NCI-H82 (cell line): ENCODE results near the gene EFNB1.

Source experiments
- DNase-seq: peaks from one replicate; lab custom pipeline; 2025; lab: John Stamatoyannopoulos, UW

Gene EFNB1

DNA sequence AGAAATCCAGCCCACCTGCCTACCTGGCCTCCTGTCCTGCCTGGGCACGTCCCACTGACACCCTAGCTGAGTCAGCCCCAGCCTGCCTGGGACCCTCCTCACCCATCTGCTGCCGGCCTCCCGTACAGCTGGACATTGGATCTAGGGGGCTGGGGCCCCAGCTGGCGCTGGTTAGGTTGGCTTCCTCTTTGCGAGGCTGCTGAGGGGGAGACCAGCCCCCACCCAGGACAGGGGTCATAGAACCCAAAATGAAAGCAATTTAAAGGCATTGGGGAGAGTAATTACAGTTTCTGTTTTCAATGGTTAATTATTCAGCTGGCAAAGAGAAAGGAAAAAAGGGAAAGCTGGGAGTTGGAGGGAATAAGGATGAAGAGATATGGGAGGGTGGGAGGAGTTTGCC, 15.8 kb downstream of the EFNB1 start:
- DNase-seq, result no peak

DNA sequence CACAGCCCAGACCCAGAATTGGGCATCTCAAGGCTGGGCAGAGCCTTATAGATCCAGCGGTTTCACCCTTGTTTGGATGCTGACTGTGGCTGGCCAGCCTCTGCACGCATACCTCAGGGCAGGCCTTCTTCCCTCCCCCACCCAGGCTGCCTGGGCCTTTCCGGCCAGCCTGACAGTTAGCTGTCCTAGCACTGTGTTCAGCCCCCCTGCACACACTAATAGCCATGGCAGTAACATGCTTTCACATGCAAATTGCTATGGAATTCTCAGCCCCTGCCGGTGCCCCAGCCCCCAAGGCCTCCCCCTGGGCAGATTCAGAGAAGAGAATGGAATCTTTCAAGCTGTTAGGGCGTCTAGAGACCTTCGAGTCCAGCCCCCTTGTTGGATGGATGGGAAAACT, 17.7 kb downstream of the EFNB1 start:
- no peak for DNase-seq

DNA sequence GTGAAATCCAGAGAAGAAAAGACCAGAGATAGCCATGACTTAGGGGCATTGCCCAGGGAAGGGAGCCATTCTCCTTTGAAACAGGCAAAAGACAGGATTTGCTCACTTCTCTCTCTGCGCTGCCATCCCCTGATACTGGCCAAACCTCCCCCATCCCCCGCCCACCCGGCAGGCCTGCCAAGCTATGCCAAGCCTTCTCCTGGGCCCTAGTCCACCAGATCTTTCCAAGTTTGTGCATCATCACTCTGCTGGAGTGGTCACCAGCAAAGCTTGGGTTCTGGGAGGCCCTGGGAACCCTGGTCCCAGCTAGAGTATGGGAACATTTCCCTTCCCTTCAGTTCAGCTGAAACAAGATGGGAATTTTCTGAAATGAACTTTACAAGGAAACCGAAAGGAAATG, 18.4 kb downstream of the EFNB1 start:
- no peak for DNase-seq

DNA sequence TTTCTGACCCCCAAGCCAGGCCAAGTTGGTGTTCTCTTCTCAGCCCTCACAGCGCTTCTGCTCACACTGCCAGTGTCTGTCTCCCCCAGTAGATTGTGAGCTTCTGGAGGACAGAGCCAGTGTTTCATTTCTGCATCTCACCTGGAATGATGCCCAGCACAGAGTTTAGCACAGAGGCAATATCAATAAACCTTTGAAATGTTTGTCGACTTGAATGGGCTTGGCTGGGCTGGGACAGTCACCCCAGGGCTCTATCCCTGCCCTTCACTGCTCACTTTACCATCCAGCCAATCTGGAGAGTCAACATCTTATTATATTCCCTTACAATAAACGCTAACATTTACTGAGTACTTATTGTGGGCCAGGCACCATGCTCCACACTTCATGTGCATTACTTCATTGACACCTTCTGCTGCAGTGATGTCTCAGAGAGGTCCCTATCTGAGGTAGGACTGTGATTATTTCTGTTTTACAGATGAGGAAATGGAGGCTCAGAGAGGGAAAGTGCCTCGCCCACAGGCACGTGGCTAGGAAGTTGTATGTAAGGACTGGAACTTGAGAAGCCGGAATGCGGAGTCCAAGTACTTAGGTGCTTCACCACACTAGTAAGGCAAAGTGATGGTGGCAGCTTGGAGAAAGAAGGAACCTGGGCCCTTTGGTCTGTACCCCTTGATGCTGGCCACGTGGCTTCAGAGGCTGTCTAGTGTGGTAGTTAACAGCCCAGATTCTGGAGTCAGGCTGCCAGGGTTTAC, 19.5 kb downstream of the EFNB1 start:
- DNase-seq, result no peak

DNA sequence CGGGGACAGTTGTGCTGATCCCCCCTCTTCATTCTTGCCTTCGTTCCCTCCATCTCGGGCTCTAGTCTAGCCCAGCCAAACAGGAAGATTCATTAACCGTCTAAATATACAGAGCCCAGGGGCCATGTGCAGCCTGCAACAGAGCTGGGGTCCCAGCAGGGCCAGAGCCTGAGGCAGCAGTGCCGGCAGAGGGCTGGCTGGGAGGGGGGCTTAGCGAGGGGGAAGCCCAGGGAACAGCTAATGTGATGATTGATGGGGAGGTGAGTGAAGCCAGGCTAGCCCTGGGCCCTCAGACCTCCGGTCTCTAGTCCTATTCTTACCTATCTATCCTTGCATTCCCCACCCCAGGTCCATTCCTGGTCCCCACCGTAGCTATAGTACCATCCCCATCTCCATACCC, 22.3 kb downstream of the EFNB1 start:
- peak; percentile 13 for DNase-seq

DNA sequence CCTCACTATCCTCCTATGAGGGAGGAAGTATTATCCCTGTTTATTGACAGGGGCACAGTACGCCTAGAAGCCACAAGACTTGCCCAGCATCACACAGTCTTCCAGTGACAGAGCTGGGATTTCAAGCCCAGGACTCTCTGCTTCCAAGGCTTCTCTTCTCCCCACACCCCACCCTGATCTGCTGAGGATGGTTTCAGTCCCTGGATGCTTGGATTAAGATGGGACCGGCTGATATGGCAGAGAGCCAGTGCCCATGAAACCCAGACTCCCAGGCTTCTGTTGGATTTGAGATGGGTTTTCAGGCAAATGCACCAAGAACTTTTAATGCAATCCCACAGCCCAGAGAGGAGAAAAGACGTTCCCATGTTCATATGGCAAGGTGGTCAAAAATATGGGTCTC, 23.2 kb downstream of the EFNB1 start:
- no peak for DNase-seq

DNA sequence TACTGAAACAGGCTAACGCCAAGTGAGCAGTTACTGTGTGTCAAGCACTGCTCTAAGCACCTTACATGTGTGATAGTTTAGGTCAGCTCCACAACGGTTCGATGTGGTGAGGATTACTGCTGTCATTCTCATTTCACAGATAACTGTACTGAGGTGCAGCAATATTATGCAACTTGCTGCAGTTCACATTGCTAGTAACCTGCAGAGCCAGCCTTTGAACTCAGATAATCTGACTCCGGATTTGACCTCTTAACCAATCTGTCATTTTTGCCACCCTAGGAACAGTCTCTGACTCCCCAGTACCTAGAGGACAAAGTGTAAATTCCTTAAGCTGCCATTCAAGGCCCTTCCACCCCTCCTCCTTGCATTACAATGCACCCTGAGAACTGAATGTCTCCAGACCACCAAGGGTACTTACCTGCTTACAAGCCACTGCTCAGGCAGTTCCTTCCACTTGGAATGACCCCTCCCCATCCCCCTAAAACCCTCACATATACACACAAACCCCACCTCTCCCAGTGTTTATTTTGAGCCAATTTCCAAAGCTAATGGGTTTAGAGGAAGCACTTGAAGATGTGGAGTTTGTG, 24.9 kb downstream of the EFNB1 start:
- DNase-seq, result no peak

DNA sequence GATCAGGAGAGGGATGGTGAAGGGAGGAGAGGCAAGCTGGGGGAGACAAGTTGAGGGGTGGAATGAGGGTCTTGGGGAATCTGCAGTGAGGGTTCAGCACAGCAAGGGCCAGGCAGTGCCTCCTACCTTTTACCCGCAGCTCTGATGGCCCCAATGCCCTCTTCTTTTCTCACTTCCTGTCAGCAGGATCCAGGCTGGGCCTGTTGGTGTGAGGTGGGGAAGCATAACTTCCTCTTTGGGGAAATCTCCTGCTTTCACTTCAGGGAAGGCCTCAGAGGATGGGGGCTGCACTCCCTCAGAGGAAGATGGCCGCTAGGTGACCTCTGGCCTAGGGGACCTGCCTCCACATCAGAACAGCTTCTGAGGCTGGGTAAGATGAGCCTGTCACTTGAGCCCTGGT, 36.5 kb downstream of the EFNB1 start:
- no peak for DNase-seq

DNA sequence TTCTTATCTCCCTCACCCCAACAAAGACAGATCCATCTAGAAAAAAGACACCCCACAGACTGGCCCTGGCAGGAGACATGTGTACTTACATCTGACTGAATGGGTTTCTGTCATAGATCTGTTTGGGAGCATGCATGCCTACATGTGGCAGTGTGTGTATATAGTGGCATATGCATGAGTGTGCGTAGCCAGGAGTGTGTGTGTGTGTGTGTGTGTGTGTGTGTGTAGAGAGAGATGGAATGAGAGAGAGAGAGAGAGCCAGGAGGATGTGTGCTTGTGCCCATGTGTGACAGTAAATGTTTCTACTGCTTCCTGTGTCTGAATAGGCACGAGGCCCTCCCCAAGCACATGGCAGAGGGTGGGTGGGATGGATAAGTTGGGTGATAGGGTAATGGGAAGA, 37.1 kb downstream of the EFNB1 start:
- no peak for DNase-seq

DNA sequence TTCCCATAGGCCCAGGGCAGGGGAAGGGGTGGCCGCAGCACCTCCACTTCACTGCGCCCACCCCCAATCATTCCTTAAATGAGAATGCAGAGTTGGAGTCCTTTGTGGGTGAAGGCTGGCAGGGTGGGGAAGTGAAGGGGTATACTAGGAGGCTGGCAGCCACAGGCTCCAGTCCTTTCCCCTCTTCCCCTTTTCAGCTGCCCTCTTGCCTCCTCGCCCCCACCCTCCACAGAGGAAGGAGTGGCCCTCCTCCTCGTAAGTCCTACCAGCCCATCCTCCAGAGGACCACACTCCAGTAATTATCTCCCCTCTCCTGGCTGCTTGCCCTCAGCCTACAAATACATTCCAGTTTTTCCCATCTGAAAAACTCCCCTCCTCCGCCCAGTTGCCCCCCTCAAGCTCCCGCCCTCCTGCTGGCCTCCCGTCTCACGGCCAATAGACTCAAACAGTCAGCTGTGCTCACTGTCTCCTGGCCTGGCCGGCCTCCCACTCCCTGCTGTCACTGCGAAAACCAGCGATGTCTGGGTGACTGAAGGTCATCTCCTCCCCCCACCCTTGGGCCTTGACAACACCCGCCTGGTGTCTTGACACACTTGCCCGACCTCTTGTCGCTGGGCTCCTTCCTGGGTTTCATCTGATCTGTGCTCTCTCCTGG, 38.8 kb downstream of the EFNB1 start:
- no peak for DNase-seq

DNA sequence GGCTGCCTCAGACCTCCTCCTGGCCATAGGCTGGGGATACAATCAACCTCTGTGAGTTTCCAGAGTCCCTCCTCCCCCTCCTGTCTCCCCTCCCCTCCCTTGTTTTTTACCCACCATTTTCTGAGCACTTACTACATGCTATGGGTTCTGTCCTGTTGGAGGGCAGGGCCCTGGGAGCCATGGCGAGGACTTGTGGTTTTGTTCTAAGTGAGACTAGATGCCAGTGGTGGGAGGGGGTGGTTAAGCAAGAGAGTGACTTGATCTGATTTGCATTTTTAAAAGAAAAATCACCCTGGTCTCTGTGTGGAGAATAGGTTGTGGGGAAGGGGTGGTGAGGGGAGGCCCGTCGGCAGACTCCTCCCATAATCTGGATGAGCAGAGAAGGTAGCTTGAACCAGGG, 39.5 kb downstream of the EFNB1 start:
- no peak for DNase-seq

DNA sequence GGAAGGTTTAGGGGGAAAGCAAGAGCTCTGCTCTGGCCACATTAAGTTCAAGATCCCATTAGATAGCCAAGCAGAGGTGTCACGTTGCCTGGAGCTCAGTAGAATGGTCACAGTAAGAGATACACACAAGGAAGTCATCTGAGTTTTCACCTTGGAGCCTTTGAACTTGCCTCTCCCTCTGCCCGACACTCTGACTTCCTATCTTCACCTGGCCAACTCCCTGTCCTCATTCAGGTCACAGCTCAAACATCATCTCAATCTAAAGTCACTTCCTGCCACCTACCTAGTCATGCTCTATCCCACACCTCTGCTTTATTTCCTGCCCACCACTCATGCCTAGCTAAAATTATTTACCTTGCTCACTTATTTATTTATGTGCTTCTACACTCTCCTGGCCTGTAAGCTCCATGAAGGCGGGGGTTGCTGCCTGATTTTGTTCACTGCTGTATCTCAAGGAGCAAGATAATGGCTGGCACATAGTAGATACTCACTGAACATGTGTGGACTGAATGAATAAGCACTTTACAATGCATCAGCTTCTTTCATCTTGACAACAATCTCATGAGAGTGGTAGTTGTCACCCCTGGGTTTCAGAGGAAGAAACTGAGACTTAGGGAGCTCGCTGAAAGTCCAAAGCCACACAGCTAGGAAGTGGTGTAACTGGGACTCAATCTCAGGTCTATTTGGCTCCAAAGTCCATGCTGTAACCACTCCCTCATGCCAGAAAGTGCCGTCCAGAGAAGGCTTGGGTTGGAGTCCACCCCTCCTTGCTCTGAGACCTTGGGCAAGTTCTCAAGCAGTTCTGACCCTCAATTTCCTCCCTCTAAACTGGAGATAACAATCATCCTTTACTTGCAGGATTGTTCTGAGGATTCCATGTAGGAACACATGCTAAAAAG, 40.3 kb downstream of the EFNB1 start:
- no peak for DNase-seq

DNA sequence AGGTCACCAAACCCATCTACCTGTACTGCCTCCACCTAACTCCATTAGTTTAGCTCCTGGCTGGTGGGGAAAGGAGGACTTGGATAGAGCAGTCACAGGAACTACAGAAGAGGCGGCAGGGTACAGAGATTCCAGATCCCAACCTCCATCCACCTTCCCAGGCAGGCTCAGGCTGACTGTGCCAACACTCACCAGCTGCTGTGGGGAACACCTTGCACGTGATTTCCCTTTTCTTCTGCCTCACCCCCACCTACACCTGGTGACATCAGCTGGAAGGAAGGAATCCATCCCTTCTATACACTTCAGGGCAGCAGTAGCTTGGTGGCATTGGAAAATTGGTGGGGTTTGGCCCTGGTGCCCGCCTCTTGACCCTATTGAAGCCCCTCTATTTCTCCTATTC, 41.5 kb downstream of the EFNB1 start:
- no peak for DNase-seq

DNA sequence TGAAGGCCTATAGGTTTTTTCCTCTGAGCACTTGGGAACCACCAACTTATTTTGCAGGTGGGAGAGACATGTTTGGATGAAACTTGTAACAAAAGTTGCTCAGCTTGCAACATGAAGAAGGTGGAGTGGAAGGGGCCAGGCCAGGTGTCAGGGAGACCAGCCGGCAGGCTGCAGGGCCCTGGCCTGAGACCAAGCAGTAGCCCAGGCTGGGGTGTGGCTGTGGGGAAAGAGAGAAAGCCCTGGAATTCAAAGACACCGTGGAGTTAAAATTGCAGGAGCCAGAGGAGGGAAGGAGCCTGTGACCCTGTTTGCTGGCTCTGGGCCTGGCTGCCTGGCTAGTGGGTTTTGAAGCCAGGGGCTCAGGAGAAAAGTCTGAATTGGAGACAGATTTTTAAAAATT, 43.4 kb downstream of the EFNB1 start:
- no peak for DNase-seq

DNA sequence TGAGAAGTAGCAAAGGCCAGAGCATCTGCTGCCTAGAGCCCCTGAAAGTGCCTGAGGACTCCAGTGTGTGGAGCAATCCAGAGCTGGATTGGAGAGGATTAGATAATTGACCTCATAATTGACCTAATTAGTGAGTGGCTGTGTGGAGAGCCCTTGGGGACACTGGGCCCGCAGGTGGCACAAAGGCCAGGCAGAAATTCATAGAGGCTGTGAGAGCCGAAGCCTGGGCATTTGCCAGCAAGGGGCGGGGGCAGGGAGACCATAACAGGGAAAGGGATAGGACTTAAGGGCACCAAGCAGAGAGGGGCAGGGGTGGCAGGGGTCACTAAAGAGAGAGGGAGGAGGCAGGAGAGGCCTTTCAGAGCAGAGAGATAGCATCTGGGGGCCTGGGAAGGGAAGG, 45.3 kb downstream of the EFNB1 start:
- DNase-seq, result peak; percentile 42

DNA sequence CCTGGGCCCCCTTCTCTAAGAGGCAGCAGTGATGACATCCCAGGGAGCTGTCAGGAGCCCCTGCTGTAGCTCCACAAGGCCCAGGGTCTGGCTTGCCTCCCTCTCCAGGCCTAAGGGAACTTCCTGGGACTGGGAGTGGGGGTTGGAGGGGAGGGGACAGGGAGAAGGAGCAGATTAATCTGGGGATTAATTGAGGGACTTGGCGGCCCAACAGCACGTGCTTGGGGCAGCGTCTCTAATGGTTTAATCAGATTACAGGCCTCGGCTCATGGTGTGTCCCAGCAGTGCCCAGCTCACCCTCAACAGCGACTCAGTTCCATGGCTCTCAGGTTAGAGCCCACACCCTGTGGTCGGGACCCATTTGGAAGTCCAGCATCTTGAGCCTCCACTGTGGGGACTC, 47.9 kb downstream of the EFNB1 start:
- peak; percentile 98 for DNase-seq

DNA sequence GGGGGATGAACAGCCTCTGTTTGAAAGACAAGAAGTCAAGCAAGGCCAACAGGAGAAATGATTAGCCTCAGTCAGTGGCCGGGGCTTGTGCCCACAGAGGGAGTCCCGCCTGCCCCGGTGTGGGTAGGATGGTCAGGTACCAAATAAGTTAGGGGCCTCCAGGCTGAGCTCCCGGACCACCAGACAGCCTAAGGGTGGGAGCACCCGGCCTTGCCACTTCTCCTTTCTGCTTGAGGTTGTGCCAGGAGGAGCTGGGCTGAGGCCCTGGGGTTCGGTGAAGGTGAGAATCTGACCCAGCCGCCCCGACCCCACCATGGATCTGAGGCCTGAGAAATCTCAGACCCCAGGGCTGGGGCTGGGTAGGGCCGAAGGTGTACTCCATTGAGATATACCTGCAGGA, 48.8 kb downstream of the EFNB1 start:
- DNase-seq, result no peak

DNA sequence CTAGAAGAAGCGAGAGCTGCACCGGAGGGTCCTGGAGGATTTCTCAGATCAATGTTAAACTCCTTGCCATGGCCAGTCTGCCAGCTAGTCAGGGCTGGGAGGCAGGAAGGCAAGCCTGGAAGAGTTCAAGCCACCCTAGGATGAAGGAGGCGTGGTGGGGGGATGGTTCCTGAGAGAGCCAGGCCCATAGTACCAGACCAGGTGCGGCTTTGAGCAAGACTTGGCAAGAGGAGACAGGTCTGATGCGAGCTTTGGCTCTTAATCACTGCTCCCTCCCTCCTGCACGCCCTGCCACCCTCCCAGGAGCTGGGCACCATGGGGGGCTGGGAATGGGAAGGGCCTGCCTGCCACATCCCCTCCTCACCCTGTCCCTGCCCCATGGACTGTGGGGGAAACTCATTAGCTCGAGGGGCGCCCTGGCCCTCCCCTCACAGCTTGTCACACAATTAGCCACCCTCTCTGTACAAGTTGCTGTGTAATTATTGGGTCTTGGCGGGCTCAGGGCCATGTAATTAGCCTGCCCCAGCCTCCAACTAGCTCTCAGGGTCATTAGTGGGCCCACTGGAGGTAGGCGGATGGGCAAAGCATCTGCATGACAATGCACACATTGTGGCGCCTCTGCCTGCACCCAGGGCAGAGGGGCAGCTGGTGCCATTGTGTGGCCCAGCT, 50.3 kb downstream of the EFNB1 start:
- DNase-seq, result no peak

DNA sequence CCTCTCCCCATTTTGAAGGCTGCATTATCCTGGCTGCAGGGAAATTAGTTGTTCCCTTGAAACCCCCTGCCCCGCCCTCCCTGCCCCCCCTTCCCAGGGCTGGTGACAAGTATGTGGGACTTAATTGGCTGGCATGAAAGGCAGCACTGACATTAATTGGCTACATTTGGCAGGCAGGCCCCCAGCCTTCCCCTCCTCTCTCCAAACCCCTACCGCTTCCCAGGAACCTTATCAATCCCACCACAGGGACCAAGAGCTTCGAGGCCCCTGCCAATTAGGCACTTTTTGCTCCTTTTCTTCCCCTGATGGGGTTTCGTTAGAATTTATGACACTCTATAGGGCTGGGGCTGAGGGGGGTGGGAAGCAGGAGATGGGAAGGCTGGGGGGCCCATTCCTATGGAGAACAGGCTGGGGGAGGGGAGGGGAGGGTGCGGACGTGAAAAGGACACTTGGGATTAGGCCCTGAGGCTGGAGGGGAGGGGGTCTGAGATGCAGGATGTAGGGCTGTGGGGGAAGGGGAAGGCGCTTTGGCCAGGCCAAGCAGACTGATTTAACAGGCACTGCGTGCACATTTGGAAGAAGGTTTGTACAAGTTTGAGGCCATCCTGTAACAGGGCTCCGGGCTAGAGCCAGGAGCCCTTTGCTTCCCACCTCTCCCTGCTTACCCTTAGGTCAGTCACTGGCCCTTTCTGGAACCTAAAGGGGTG, 52.2 kb downstream of the EFNB1 start:
- DNase-seq, result peak; percentile 86

DNA sequence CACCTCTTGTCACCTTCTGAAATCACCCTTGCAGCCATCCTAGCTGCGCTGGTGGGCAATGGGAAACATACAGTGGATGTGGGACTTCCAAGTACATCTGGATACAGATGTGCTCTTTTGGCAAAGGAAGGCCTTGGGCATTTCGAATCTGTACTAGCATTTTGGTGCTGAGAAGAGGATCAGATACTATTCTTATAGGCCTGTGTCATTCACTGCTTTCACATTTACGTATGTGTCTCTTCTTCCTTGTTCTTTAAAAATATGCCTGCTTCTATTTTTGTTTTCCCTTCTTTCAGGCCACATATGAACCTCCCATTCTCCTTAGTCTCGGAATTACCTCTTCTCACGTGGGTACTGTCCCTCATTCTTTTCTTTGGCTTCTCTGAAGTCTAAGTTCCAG, 53.1 kb downstream of the EFNB1 start:
- no peak for DNase-seq

DNA sequence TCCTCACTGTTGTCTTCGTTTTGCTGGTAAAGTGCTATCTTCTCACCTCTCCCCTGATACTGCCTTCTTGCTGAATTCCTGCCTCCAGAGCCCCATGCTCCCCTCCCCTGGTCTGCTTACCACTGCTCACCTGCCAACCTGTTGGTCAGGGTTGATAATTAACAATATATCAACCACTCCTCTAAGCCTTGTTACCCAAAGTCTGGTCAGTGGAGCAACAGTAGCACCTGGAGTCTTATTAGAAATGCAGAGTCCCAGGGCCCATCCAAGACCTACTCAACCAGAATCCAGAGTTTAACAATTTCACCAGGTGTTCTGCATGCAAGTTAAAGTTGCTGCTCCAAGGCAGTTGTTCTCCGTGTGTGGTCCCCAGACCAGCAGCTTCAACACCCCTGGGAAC, 55.0 kb downstream of the EFNB1 start:
- no peak for DNase-seq
